ENCODE data around the gene EXOC6B. TPM values are rescaled to one million over a fixed set of nuclear protein-coding genes. Genes with fewer than 3 reads are reported as not detected.
"Not testable (repeated sequence)": the region's sequence is repeated elsewhere in the genome, so short reads cannot be mapped to it uniquely, and the experiment has no call there.

EXOC6B gene
- total RNA-seq, 1 donor, result 24.6 TPM

DNA sequence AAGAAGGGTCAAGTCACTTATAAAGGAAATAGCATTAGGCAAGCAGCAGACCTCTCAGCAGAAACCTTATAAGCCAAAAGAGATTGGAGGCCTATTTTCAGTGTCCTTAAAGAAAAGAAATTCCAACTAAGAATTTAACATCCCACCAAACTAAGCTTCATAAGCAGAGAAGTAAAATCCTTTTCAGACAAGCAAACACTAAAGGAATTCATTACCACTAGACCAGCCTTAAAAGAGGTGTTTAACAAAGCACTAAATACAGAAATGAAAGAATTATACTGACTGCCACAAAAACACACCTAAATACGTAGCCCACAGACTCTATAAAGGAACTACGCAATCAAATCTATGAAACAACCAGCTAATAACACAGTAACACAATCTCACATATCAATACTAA is 160.4 kb downstream of the EXOC6B start:
- no peak overlapping the region for H3K4me2 ChIP-seq (ENCODE audit: insufficient read depth, low read length)
- H3K27ac ChIP-seq (ENCODE audit: low read depth, low read length), result no peak overlapping the region
- no peaks in the 10 kb centered on the region for H3K36me3 ChIP-seq (ENCODE audit: insufficient read depth, low read length)
- peaks cover 8% of the 10 kb centered on the region for H3K4me1 ChIP-seq (ENCODE audit: insufficient read depth, low read length)
- peaks cover 6% of the 10 kb centered on the region for H4K20me1 ChIP-seq (ENCODE audit: insufficient read depth, low read length)
- TF ChIP-seq, protein P1, sequence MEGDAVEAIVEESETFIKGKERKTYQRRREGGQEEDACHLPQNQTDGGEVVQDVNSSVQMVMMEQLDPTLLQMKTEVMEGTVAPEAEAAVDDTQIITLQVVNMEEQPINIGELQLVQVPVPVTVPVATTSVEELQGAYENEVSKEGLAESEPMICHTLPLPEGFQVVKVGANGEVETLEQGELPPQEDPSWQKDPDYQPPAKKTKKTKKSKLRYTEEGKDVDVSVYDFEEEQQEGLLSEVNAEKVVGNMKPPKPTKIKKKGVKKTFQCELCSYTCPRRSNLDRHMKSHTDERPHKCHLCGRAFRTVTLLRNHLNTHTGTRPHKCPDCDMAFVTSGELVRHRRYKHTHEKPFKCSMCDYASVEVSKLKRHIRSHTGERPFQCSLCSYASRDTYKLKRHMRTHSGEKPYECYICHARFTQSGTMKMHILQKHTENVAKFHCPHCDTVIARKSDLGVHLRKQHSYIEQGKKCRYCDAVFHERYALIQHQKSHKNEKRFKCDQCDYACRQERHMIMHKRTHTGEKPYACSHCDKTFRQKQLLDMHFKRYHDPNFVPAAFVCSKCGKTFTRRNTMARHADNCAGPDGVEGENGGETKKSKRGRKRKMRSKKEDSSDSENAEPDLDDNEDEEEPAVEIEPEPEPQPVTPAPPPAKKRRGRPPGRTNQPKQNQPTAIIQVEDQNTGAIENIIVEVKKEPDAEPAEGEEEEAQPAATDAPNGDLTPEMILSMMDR (IDR thresholded peaks at IDR 0.05; ENCODE audit: extremely low read depth, low read depth, low read length), result no peak
- no peaks in the 10 kb centered on the region for H3K27me3 ChIP-seq (ENCODE audit: insufficient read depth, low read length)
- H2AFZ ChIP-seq (ENCODE audit: low read length), result no peak overlapping the region
- H3K4me3 ChIP-seq (ENCODE audit: insufficient read depth, low read length), result no peak overlapping the region
- peaks cover 2% of the 10 kb centered on the region for H3K79me2 ChIP-seq (ENCODE audit: insufficient read depth, low read length)
- no peak for DNase-seq (ENCODE audit: insufficient read length, low spot score, missing footprints)
- no peaks in the 10 kb centered on the region for H3K9me3 ChIP-seq (ENCODE audit: low read depth, low read length)

DNA sequence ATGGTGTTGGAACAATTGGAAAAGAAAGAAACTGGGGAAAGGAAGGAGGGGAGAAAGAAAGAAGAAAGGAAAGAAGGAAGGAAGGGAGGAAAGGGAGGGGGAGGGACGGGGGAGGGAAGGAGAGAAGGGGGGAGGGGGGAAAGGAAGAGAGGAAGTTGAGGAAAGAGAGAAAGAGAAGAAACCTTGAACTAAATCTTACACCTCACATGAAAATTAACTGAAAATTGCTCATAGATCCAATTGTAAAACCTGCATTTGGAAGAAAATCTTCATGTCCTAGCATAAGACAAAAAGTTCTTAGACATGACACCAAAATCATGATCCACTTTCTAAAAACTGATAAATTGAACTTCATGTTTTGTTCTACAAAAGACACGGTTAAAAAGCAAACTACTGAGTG is 163.8 kb downstream of the EXOC6B start:
- Histone ChIP-seq H4K20me1 (ENCODE audit: insufficient read depth, low read length) (peaks cover 6% of the 10 kb centered on the region), H3K27ac (ENCODE audit: low read depth, low read length) (no peak overlapping the region), H3K79me2 (ENCODE audit: insufficient read depth, low read length) (peaks cover 2% of the 10 kb centered on the region), H3K4me1 (ENCODE audit: insufficient read depth, low read length) (no peaks in the 10 kb centered on the region), H3K36me3 (ENCODE audit: insufficient read depth, low read length) (no peaks in the 10 kb centered on the region), H2AFZ (ENCODE audit: low read length) (no peak overlapping the region), H3K4me3 (ENCODE audit: insufficient read depth, low read length) (no peak overlapping the region), H3K27me3 (ENCODE audit: insufficient read depth, low read length) (no peaks in the 10 kb centered on the region), H3K9me3 (ENCODE audit: low read depth, low read length) (no peaks in the 10 kb centered on the region), H3K4me2 (ENCODE audit: insufficient read depth, low read length) (no peak overlapping the region)
- no peak for DNase-seq (ENCODE audit: insufficient read length, low spot score, missing footprints)
- TF ChIP-seq, protein P1 (IDR thresholded peaks at IDR 0.05; ENCODE audit: extremely low read depth, low read depth, low read length), result no peak

DNA sequence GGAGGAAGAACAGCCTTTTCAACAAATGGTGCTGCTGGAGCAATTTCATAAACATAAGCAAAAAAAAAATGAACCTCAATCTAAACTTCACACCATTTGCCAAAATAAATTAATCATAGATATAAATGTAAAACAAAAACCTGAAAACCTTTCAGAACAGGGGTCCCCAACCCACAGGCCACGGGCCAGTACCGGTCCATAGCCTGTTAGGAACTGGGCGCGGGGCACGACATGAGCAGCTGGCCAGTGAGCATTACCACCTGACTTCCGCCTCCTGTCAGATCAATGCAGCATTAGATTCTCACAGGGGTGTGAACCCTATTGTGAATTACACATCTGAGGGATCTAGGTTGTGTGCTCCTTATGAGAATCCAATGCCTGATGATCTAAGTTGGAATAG is 176.0 kb downstream of the EXOC6B start:
- Histone ChIP-seq H3K9me3 (ENCODE audit: low read depth, low read length) (no peaks in the 10 kb centered on the region), H3K36me3 (ENCODE audit: insufficient read depth, low read length) (no peaks in the 10 kb centered on the region), H3K4me1 (ENCODE audit: insufficient read depth, low read length) (no peaks in the 10 kb centered on the region), H2AFZ (ENCODE audit: low read length) (no peak overlapping the region), H3K4me2 (ENCODE audit: insufficient read depth, low read length) (no peak overlapping the region), H3K27ac (ENCODE audit: low read depth, low read length) (no peak overlapping the region), H3K27me3 (ENCODE audit: insufficient read depth, low read length) (no peaks in the 10 kb centered on the region), H4K20me1 (ENCODE audit: insufficient read depth, low read length) (no peaks in the 10 kb centered on the region), H3K79me2 (ENCODE audit: insufficient read depth, low read length) (no peaks in the 10 kb centered on the region), H3K4me3 (ENCODE audit: insufficient read depth, low read length) (no peak overlapping the region)
- no peak for DNase-seq (ENCODE audit: insufficient read length, low spot score, missing footprints)
- TF ChIP-seq, protein P1 (IDR thresholded peaks at IDR 0.05; ENCODE audit: extremely low read depth, low read depth, low read length), result no peak

DNA sequence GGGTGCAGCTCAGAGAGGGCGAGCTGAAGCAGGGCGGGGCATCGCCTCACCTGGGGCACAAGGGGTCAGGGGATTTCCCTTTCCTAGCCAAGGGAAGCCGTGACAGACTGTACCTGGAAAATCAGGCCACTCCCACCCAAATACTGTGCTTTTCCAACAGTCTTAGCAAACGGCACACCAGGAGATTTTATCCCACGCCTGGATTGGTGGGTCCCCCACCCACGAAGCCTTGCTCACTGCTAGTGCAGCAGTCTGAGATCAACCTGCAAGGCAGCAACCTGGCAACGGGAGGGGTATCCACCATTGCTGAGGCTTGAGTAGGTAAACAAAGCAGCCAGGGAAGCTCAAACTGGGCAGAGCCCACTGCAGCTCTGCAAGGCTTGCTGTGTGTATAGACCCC is 184.6 kb downstream of the EXOC6B start:
- not testable (repeated sequence) for H3K4me3 ChIP-seq (ENCODE audit: insufficient read depth, low read length); H2AFZ ChIP-seq (ENCODE audit: low read length); H3K4me1 ChIP-seq (ENCODE audit: insufficient read depth, low read length); H3K79me2 ChIP-seq (ENCODE audit: insufficient read depth, low read length); H3K9me3 ChIP-seq (ENCODE audit: low read depth, low read length); H3K36me3 ChIP-seq (ENCODE audit: insufficient read depth, low read length); DNase-seq (ENCODE audit: insufficient read length, low spot score, missing footprints); H3K27me3 ChIP-seq (ENCODE audit: insufficient read depth, low read length); H3K4me2 ChIP-seq (ENCODE audit: insufficient read depth, low read length); H3K27ac ChIP-seq (ENCODE audit: low read depth, low read length); H4K20me1 ChIP-seq (ENCODE audit: insufficient read depth, low read length)

All from osteoblast (primary cell).